HEK293T (cell line): ENCODE data around the gene ALDH7A1.

Source experiments
- CTCF ChIA-PET: fragments of 350-600 bp; formaldehyde crosslinking; extraction: SDS; loops from one replicate; lab custom pipeline; 2021; ENCODE audit warnings: antibody characterized with exemption, inconsistent platforms; lab: Yijun Ruan, JAX
- POLR2A ChIA-PET: fragments of 350-600 bp; formaldehyde crosslinking; extraction: SDS; loops from one replicate; lab custom pipeline; 2020; ENCODE audit warnings: antibody characterized with exemption, inconsistent platforms; lab: Yijun Ruan, JAX
- DNase-seq: peaks from one replicate; pipeline ENCODE4 v3.0.0; 2012; ENCODE audit warnings: mixed read lengths; ENCODE audit errors: extremely low spot score
- ARNT ChIP-seq: fragments of 450-650 bp; IDR thresholded peaks from 2 replicates; pipeline ENCODE4 v1.6.1; 2017; ENCODE audit warnings: mild to moderate bottlenecking
- BHLHE40 ChIP-seq: fragments of 450-650 bp; IDR thresholded peaks from 2 replicates; pipeline ENCODE4 v1.6.1; 2016; ENCODE audit warnings: mild to moderate bottlenecking, moderate library complexity, borderline replicate concordance
- CTBP1 ChIP-seq: fragments of 450-650 bp; IDR thresholded peaks from 2 replicates; pipeline ENCODE4 v1.6.1; 2016; ENCODE audit warnings: borderline replicate concordance
- ELF4 ChIP-seq: fragments of 450-650 bp; IDR thresholded peaks from 2 replicates; pipeline ENCODE4 v1.6.1; 2017; ENCODE audit warnings: antibody characterized with exemption
- FOXA1 ChIP-seq: fragments of 450-650 bp; IDR thresholded peaks from 2 replicates; pipeline ENCODE4 v1.6.1; 2016; ENCODE audit warnings: mild to moderate bottlenecking
- FOXK2 ChIP-seq: fragments of 450-650 bp; IDR thresholded peaks from 2 replicates; pipeline ENCODE4 v1.6.1; 2016; ENCODE audit warnings: mild to moderate bottlenecking
- FOXM1 ChIP-seq: fragments of 450-650 bp; IDR thresholded peaks from 2 replicates; pipeline ENCODE4 v1.6.1; 2017; ENCODE audit warnings: mild to moderate bottlenecking, borderline replicate concordance
- HDGF ChIP-seq: fragments of 450-650 bp; IDR thresholded peaks from 2 replicates; pipeline ENCODE4 v1.6.1; 2017; ENCODE audit warnings: antibody characterized with exemption, borderline replicate concordance
- L3MBTL2 ChIP-seq: fragments of 450-650 bp; conservative IDR thresholded peaks from 2 replicates; pipeline ENCODE4 v1.6.1; 2016; ENCODE audit warnings: mild to moderate bottlenecking
- LEF1 ChIP-seq: fragments of 450-650 bp; IDR thresholded peaks from 2 replicates; pipeline ENCODE4 v1.6.1; 2017; ENCODE audit warnings: mild to moderate bottlenecking, borderline replicate concordance
- NFRKB ChIP-seq: fragments of 450-650 bp; IDR thresholded peaks from 2 replicates; pipeline ENCODE4 v1.6.1; 2016; ENCODE audit warnings: mild to moderate bottlenecking, moderate library complexity
- PKNOX1 ChIP-seq: fragments of 450-650 bp; IDR thresholded peaks from 2 replicates; pipeline ENCODE4 v1.6.1; 2016
- SP1 ChIP-seq: fragments of 450-650 bp; IDR thresholded peaks from 2 replicates; pipeline ENCODE4 v1.6.1; 2017
- SUZ12 ChIP-seq: fragments of 450-650 bp; IDR thresholded peaks from 2 replicates; pipeline ENCODE4 v1.6.1; 2016; ENCODE audit warnings: mild to moderate bottlenecking
- TARDBP ChIP-seq: fragments of 450-650 bp; IDR thresholded peaks from 2 replicates; pipeline ENCODE4 v1.6.1; 2016
- ZNF384 ChIP-seq: fragments of 450-650 bp; IDR thresholded peaks from 2 replicates; pipeline ENCODE4 v1.6.1; 2016

Gene ALDH7A1

GRCh38 chr5:126536874-126537273, 58.1 kb downstream of the ALDH7A1 start:
- CTCF ChIA-PET: interaction anchor here (0.6 to 1.2 kb wide), 2 partner anchors 37 to 172 kb away, joined by 3 read pairs; no protein-coding TSS in a partner anchor
- POLR2A ChIA-PET: no interaction called here
- DNase-seq: no peak
- TF ChIP-seq ZNF384: no peak
- TF ChIP-seq TARDBP: no peak

- ChIA-PET POLR2A (no interaction called here), CTCF (interaction anchor here (0.6 kb wide), 1 partner anchor 1887 kb away, joined by 3 read pairs; no protein-coding TSS in a partner anchor)
- DNase-seq: no peak
- TF ChIP-seq FOXK2: no peak
- no peak for TF ChIP-seq HDGF
- TF ChIP-seq BHLHE40: no peak
- TF ChIP-seq PKNOX1: no peak
- TF ChIP-seq CTBP1: no peak
- no peak for TF ChIP-seq ZNF384
- no peak for TF ChIP-seq LEF1
- no peak for TF ChIP-seq SP1
Measured at GRCh38 chr5:126535856-126536545, 59.0 kb downstream of the ALDH7A1 start.

GRCh38 chr5:126534553-126534952, 60.5 kb downstream of the ALDH7A1 start:
- POLR2A ChIA-PET: no interaction called here
- CTCF ChIA-PET: no interaction called here
- no peak for TF ChIP-seq BHLHE40
- no peak for DNase-seq

GRCh38 chr5:126531543-126532120, 63.4 kb downstream of the ALDH7A1 start:
- DNase-seq: no peak
- POLR2A ChIA-PET: no interaction called here
- TF ChIP-seq CTBP1 (no peak), FOXM1 (no peak), ARNT (no peak), SUZ12 (no peak), ZNF384 (no peak), FOXA1 (no peak), HDGF (no peak), ELF4 (no peak), BHLHE40 (no peak), PKNOX1 (no peak), NFRKB (no peak), L3MBTL2 (no peak), LEF1 (no peak), TARDBP (no peak), FOXK2 (no peak), SP1 (no peak)
- CTCF ChIA-PET: interaction anchor here (1.7 to 1.9 kb wide), 2 partner anchors 11 to 32 kb away, joined by 4 to 7 read pairs; no protein-coding TSS in a partner anchor

GRCh38 chr5:126527892-126528291, 67.1 kb downstream of the ALDH7A1 start:
- POLR2A ChIA-PET: no interaction called here
- CTCF ChIA-PET: interaction anchor here (0.6 to 1.2 kb wide), 4 partner anchors 14 to 246 kb away, joined by 3 to 5 read pairs (median 4); no protein-coding TSS in a partner anchor
- no peak for DNase-seq
- no peak for TF ChIP-seq SP1
- no peak for TF ChIP-seq ARNT
- TF ChIP-seq ELF4: no peak
- no peak for TF ChIP-seq ZNF384
- TF ChIP-seq LEF1: no peak
- TF ChIP-seq PKNOX1: no peak
- no peak for TF ChIP-seq HDGF
- no peak for TF ChIP-seq TARDBP
- no peak for TF ChIP-seq L3MBTL2
- TF ChIP-seq CTBP1: no peak
- no peak for TF ChIP-seq BHLHE40
- TF ChIP-seq NFRKB: no peak
- no peak for TF ChIP-seq FOXA1
- no peak for TF ChIP-seq SUZ12
- TF ChIP-seq FOXK2: no peak
- no peak for TF ChIP-seq FOXM1

- no peak for DNase-seq
- TF ChIP-seq NFRKB (no peak), FOXM1 (no peak), ELF4 (no peak), ARNT (no peak), TARDBP (no peak), SUZ12 (no peak), CTBP1 (no peak), L3MBTL2 (no peak), LEF1 (no peak), ZNF384 (no peak), BHLHE40 (no peak), PKNOX1 (no peak), FOXK2 (no peak), SP1 (no peak), FOXA1 (no peak), HDGF (no peak)
- CTCF ChIA-PET: interaction anchor here (1.2 kb wide), 1 partner anchor 27 kb away, joined by 3 read pairs; no protein-coding TSS in a partner anchor
- POLR2A ChIA-PET: no interaction called here
Measured at GRCh38 chr5:126527158-126527557, 67.9 kb downstream of the ALDH7A1 start.
